ENCODE measurements around the gene JADE2.

- no peak for TF ChIP-seq SP2 (tag by site-specific recombination; IDR thresholded peaks at IDR 0.05)
- TF ChIP-seq ZNF292 (tag by site-specific recombination; IDR thresholded peaks at IDR 0.05; ENCODE audit: borderline replicate concordance, low read depth) = no peak
- TF ChIP-seq ZNF830 (tag by site-specific recombination; IDR thresholded peaks at IDR 0.05; ENCODE audit: low read depth) = no peak
Observed at GRCh38 chr5:134561871-134562296, 36.4 kb downstream of the JADE2 start.
